Stimulated activated CD8-positive, alpha-beta memory T cell treated with anti-CD3 and anti-CD28 coated beads, Interleukin-4, amount 100 ng/mL, for 1 hour (primary cell): ENCODE measurements around the gene CSAG1.
"Not testable (repeated sequence)": the region's sequence is repeated elsewhere in the genome, so short reads cannot be mapped to it uniquely, and the experiment has no call there.

ENCODE experiments used
- DNase-seq, 2 donors: peaks; one replicate each; pipeline ENCODE4 v3.0.0-alpha.2; 2020; ENCODE audit warnings: low read depth in 2 of 2, low spot score in 1 of 2

The CSAG1 gene

GRCh38 chrX:152733261-152733975 lies at the start of gene CSAG1, which contains the start of gene MAGEA12:
Gene CSAG1 (minus strand): TSS chrX:152733721. CDS start chrX:152732460, 1,261 bp downstream.
Gene MAGEA12 (plus strand): TSS chrX:152733757. CDS start chrX:152736162, 2,405 bp downstream.
- no peak for DNase-seq

- DNase-seq = not testable (repeated sequence)
Observed at GRCh38 chrX:152769549-152770289, 36.2 kb upstream of the CSAG1 start, which contains the start of gene MAGEA6. Gene MAGEA6 (minus strand): TSS chrX:152769689. CDS start chrX:152767650, 2,039 bp downstream.

DNA sequence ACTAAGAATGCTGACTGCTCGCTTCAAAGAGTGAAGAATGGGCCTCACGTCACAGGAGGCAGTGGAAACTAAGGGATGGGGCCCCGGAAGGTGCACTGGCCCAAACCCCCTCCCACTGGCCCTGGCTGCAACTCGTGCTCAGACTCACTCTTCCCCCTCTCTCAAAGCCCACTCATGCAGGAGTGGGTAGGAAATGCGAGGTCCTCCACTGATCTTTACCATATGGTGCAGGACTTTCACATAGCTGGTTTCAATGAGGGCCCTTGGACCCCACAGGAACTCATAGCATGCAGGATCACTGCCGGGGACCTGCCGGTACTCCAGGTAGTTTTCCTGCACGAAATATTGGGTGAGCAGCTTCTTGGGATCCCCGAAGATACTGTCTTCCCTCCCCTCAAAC lies 33.0 kb upstream of the CSAG1 start:
- not testable (repeated sequence) for DNase-seq

GRCh38 chrX:152761582-152761981 lies 28.1 kb upstream of the CSAG1 start:
- DNase-seq = not testable (repeated sequence)

DNA sequence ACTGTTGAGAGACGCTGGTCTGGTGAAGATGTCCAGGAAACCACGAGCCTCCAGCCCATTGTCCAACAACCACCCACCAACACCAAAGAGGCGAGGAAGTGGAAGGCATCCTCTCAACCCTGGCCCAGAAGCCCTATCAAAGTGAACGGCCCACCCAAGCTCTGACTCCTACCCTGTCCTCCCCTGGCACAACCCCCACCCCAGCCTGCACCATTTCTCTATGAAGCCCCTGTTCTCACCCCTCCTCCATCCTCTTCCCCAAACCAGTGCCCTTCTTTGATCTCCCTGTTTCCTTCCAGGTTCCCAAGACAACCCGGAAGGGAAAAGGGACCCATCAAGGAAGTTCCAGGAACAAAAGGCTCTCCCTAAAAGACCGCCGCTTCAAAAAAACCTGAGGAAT lies 26.0 kb upstream of the CSAG1 start:
- not testable (repeated sequence) for DNase-seq

DNA sequence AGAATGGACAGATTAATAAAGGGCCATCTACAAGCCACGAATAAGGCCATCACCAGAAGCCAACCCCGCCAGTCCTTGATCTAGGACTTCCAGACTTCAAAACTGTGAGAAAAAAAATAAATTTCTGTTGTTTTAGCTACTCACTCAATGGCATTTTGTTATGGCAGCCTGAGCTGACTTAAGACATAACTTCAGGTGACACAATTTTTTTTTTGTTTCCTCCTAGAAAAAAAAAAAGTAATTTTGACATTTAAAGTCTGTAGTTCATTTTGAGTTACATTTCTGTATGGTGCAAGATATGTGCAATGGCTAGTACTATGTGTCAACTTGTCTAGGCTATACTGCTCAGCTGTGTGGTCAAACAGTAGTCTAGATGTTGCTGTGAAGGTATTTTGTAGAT lies 25.4 kb upstream of the CSAG1 start, which contains the start of gene CSAG3:
TSS of gene CSAG3 (plus strand) at position 301 of the 400 bp plus-strand sequence.
- not testable (repeated sequence) for DNase-seq

GRCh38 chrX:152754871-152755270 lies 21.4 kb upstream of the CSAG1 start:
- not testable (repeated sequence) for DNase-seq

DNA sequence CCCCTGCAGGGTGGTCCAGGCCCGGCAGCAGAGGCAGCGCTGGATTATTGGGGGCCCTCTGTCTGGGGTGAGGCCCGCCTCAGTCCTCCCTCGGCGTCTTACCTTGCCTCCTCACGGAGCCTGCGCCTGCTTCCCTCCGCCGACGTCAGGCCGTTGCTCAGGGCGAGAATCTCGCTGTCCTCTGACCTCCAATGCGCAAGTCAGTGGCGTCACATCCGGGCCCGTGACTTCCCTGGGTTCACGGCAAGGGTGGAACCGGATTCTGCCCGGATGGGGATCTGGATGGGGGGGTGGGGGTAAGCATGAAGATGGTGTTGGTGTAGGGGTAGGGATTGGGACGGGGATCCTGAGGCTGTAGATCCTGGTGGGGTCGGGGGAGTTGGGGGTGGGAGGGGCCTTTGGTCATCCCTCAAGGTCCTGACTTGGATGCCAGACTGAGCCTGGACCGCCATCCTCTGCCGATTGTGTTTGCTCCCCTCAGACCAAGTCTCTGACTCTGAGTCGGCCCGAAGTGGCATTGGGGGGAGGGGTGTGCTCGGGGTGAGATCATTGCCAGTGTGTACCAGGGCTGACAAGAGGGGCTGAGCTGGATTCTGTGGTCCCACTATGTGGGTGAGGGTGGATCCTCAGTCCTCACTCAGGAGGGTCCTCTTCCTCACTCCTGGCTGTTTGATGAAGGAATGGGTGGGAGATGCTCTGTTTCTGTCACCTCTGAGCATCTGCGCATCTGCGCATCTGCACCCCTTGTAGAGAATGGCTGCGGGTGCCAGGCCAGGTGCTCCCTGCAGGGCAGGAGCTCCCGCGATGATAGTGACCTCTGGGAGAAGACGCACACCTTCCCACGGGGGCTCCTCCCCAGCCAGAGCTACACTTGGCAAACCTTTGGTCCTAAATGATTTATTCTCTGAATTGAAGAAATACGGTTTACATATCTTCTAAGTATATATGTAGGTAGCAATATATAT lies 20.4 kb upstream of the CSAG1 start, which contains the start of gene MAGEA2:
TSS of gene MAGEA2 (minus strand) at position 157 of the 965 bp plus-strand sequence. CDS start 2,479 bp downstream, outside the sequence.
- not testable (repeated sequence) for DNase-seq

GRCh38 chrX:152738560-152738959 lies 5.0 kb upstream of the CSAG1 start:
- DNase-seq = no peak

DNA sequence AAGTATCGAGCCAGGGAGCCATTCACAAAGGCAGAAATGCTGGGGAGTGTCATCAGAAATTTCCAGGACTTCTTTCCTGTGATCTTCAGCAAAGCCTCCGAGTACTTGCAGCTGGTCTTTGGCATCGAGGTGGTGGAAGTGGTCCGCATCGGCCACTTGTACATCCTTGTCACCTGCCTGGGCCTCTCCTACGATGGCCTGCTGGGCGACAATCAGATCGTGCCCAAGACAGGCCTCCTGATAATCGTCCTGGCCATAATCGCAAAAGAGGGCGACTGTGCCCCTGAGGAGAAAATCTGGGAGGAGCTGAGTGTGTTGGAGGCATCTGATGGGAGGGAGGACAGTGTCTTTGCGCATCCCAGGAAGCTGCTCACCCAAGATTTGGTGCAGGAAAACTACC lies 3.0 kb upstream of the CSAG1 start:
- not testable (repeated sequence) for DNase-seq

DNA sequence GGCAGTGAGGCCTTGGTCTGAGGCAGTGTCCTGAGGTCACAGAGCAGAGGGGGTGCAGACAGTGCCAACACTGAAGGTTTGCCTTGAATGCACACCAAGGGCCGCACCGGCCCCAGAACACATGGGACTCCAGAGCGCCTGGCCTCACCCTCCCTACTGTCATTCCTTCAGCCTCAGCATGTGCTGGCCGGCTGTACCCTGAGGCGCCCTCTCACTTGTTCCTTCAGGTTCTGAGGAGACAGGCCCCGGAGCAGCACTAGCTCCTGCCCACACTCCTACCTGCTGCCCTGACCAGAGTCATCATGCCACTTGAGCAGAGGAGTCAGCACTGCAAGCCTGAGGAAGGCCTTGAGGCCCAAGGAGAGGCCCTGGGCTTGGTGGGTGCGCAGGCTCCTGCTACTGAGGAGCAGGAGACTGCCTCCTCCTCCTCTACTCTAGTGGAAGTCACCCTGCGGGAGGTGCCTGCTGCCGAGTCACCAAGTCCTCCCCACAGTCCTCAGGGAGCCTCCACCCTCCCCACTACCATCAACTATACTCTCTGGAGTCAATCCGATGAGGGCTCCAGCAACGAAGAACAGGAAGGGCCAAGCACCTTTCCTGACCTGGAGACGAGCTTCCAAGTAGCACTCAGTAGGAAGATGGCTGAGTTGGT lies 2.5 kb upstream of the CSAG1 start:
- no peak for DNase-seq

- DNase-seq = no peak
Observed at GRCh38 chrX:152735101-152735500, 1.6 kb upstream of the CSAG1 start.

DNA sequence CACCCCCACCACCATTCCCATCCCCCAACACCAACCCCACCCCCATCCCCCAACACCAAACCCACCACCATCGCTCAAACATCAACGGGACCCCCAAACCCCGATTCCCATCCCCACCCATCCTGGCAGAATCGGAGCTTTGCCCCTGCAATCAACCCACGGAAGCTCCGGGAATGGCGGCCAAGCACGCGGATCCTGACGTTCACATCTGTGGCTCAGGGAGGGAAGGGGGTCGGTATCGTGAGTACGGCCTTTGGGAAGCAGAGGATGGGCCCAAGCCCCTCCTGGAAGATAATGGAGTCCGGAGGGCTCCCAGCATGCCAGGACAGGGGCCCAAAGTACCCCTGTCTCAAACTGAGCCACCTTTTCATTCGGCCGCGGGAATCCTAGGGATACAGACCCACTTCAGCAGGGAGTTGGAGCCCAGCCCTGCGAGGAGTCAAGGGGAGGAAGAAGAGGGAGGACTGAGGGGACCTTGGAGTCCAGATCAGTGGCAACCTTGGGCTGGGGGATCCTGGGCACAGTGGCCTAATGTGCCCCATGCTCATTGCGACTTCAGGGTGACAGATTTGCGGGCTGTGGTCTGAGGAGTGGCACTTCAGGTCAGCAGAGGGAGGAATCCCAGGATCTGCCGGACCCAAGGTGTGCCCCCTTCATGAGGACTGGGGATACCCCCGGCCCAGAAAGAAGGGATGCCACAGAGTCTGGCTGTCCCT lies 780 bp upstream of the CSAG1 start:
- not testable (repeated sequence) for DNase-seq

DNA sequence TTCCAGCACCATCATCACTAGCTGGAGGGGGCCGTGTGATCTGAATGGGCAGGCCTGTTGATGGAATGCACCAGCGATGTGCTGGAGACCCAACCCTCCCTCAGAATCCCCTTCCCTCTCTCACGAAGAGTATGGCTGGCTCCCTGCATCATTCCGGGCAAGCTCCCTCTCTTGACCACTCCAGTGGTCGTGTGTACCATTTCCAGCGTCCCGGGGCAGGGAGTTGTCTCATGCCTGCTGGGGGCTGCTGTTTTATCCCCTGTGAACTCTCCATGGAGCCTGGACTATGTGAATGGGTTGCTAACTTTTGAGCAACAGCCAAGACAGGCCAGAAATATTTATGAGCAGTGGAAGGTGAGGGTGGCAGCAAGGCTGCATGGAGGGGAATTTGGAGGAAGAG lies 8.1 kb downstream of the CSAG1 start:
- DNase-seq = no peak

DNA sequence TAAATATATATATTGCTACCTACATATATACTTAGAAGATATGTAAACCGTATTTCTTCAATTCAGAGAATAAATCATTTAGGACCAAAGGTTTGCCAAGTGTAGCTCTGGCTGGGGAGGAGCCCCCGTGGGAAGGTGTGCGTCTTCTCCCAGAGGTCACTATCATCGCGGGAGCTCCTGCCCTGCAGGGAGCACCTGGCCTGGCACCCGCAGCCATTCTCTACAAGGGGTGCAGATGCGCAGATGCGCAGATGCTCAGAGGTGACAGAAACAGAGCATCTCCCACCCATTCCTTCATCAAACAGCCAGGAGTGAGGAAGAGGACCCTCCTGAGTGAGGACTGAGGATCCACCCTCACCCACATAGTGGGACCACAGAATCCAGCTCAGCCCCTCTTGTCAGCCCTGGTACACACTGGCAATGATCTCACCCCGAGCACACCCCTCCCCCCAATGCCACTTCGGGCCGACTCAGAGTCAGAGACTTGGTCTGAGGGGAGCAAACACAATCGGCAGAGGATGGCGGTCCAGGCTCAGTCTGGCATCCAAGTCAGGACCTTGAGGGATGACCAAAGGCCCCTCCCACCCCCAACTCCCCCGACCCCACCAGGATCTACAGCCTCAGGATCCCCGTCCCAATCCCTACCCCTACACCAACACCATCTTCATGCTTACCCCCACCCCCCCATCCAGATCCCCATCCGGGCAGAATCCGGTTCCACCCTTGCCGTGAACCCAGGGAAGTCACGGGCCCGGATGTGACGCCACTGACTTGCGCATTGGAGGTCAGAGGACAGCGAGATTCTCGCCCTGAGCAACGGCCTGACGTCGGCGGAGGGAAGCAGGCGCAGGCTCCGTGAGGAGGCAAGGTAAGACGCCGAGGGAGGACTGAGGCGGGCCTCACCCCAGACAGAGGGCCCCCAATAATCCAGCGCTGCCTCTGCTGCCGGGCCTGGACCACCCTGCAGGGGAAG lies 19.4 kb downstream of the CSAG1 start, which contains the start of gene MAGEA2B:
TSS of gene MAGEA2B (plus strand) at position 814 of the 973 bp plus-strand sequence. CDS start 2,479 bp downstream, outside the sequence.
- not testable (repeated sequence) for DNase-seq

DNA sequence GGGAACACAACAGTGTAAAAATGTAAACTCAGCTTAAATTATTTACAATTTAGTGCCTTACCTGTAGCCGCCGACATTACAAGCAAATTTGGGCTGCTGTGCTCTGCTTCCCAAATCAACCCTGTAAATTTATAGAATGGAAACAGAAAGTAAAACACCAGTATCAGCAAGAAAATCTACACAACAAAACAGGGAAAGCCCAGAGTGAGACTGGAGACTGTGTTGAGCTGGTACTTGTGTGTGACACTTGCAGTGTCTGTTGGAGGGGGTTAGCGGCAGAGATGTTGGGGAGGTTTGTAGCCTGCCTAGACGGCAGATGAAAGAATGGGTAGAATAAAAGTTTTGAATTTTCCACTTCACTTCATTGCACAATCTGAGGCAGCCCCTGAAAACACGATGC lies 20.3 kb downstream of the CSAG1 start:
- DNase-seq = not testable (repeated sequence)

GRCh38 chrX:152709173-152709572 lies 24.3 kb downstream of the CSAG1 start, which contains the start of gene CSAG2:
Gene CSAG2 (minus strand): TSS chrX:152709273. CDS start chrX:152709112, 161 bp downstream.
- not testable (repeated sequence) for DNase-seq

GRCh38 chrX:152706500-152706899 lies 27.0 kb downstream of the CSAG1 start:
- DNase-seq = not testable (repeated sequence)
